Esophagus muscularis mucosa (tissue), 3 donors: ENCODE results near the gene SPATA45.

Experiments used
- CTCF ChIP-seq, 3 experiments: fragments of 200-600 bp in 2 of 3; fragments of 450-650 bp in 1 of 3; sonication (generic) in 2 of 3; IDR thresholded peaks; one replicate each; pipeline ENCODE4 v1.5.1; 2017 to 2019; ENCODE audit warnings: antibody characterized with exemption in 3 of 3, mild to moderate bottlenecking in 2 of 3, moderate library complexity in 1 of 3
- POLR2A ChIP-seq: fragments of 450-650 bp; IDR thresholded peaks from one replicate; pipeline ENCODE4 v1.6.1; 2017; ENCODE audit warnings: antibody characterized with exemption, moderate library complexity, mild to moderate bottlenecking, low read depth
- POLR2AphosphoS5 ChIP-seq, 2 donors: sonication (generic); formaldehyde crosslinking; IDR thresholded peaks; one replicate each; pipeline ENCODE4 v1.6.1; 2017; ENCODE audit warnings: antibody characterized with exemption in 2 of 2

- TF ChIP-seq CTCF (IDR thresholded peaks at IDR 0.05) (no peak), POLR2A (no peak), POLR2AphosphoS5 (IDR thresholded peaks at IDR 0.05) (no peak)
Measured at GRCh38 chr1:212820969-212821368, 26.5 kb downstream of the SPATA45 start.
